Duodenal mucosa (tissue), 2 donors: ENCODE measurements around the gene DNAJA1.
A peak's percentile ranks its signal among the peaks of the same experiment; 100 is the strongest.
"Not testable (repeated sequence)": the region's sequence is repeated elsewhere in the genome, so short reads cannot be mapped to it uniquely, and the experiment has no call there.

Experiments
- H3K27ac ChIP-seq: one replicate; pipeline ENCODE4 v1.7.0; 2013; ENCODE audit warnings: low read depth, low read length
- H3K27me3 ChIP-seq, 2 donors: one replicate each; pipeline ENCODE4 v1.7.0; 2013; ENCODE audit warnings: low read length in 2 of 2, control low read depth in 1 of 2; ENCODE audit not compliant: insufficient read depth in 2 of 2, control insufficient read depth in 1 of 2
- H3K36me3 ChIP-seq, 2 donors: one replicate each; pipeline ENCODE4 v1.7.0; 2013; ENCODE audit warnings: low read length in 2 of 2, control low read depth in 1 of 2; ENCODE audit not compliant: insufficient read depth in 2 of 2, control insufficient read depth in 1 of 2
- H3K4me1 ChIP-seq, 2 donors: one replicate each; pipeline ENCODE4 v1.7.0; 2013; ENCODE audit warnings: low read length in 2 of 2, control low read depth in 1 of 2; ENCODE audit not compliant: insufficient read depth in 2 of 2, control insufficient read depth in 1 of 2
- H3K4me3 ChIP-seq, 2 donors: one replicate each; pipeline ENCODE4 v1.7.0; 2013; ENCODE audit warnings: low read length in 2 of 2, low read depth in 1 of 2
- H3K9ac ChIP-seq, 2 donors: one replicate each; pipeline ENCODE4 v1.7.0; 2013; ENCODE audit warnings: low read length in 2 of 2, low read depth in 1 of 2
- H3K9me3 ChIP-seq, 2 donors: one replicate each; pipeline ENCODE4 v1.7.0; 2013; ENCODE audit warnings: low read length in 2 of 2, control low read depth in 1 of 2; ENCODE audit not compliant: control insufficient read depth in 1 of 2

The DNAJA1 gene

GRCh38 chr9:33080534-33080933 lies 55.5 kb downstream of the DNAJA1 start:
- no peak overlapping the region for H3K27ac ChIP-seq
- H3K27me3 ChIP-seq, result no peaks in the 10 kb centered on the region
- no peaks in the 10 kb centered on the region for H3K36me3 ChIP-seq
- H3K4me3 ChIP-seq, result no peak overlapping the region
- H3K9ac ChIP-seq, result no peak overlapping the region
- no peaks in the 10 kb centered on the region for H3K9me3 ChIP-seq
- peaks cover 5 to 6% of the 10 kb centered on the region in 2 donors for H3K4me1 ChIP-seq

- Histone ChIP-seq H3K4me1 (peaks cover 0 to 5% of the 10 kb centered on the region in 2 donors), H3K9ac (peak overlapping the region; percentile 28 to 45), H3K27me3 (no peaks in the 10 kb centered on the region), H3K36me3 (no peaks in the 10 kb centered on the region), H3K4me3 (no peak overlapping the region), H3K9me3 (no peaks in the 10 kb centered on the region), H3K27ac (no peak overlapping the region)
Measured at GRCh38 chr9:33081128-33081851, 56.2 kb downstream of the DNAJA1 start.

DNA sequence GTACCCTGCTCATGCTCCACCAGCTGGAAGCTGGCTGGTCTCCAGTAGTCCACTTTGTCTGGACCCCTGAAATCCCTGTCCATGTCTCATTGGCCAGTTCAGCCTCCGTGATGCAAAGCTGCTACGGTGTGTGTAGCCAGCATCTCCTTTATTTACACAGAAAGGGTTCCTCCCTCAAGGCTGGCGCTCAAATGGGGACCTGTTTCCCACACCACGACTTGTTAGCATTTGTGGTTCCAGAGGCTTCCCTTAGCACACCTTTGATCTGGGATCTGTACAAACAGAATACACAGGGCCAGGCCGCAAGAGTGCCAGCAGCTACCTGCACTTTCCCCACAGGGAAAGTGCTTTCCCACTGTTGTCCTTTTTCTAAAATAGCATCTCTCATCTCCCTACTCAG lies 57.1 kb downstream of the DNAJA1 start:
- H3K4me3 ChIP-seq, result no peak overlapping the region
- H3K4me1 ChIP-seq, result peaks cover 0 to 5% of the 10 kb centered on the region in 2 donors
- no peaks in the 10 kb centered on the region for H3K9me3 ChIP-seq
- H3K27me3 ChIP-seq, result no peaks in the 10 kb centered on the region
- H3K27ac ChIP-seq, result no peak overlapping the region
- H3K9ac ChIP-seq, result no peak overlapping the region
- no peaks in the 10 kb centered on the region for H3K36me3 ChIP-seq

DNA sequence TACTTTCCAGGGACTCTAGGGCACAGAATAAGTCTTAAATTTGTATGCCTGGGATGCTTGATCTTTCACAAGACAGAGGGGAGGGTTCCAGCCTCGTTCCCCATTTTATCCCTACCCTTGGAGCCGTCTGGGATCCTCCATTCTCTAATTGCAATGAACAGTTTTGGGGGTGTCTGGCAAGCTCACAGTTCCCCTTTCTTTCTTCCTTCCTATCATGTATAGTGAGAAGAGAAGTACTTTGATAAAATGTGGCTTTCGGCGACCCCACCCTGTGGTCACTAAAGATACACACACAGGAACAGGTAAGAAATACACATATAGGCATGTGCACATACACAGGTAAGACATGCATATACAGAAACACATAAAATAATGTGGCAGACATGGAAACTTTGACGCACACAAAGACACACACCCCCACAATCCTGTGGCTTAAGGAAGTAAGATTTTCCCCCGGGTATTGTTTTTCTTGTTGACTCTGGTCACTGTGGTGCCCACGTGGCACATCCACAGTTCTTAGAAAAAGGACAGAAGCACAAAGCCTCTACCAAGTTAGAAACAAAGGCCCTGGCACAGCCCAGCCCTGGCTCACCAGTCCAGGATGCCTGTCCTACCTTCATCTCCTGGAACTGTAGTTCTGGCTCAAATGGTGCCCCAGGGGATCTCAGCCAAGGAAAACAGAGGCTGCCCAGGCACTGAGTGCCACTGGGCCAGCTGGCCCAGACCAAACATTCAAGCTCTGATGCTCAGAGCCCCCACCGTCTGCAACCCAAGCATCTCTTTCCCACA lies 57.7 kb downstream of the DNAJA1 start:
- no peak overlapping the region for H3K9ac ChIP-seq
- no peaks in the 10 kb centered on the region for H3K27me3 ChIP-seq
- H3K27ac ChIP-seq, result no peak overlapping the region
- no peak overlapping the region for H3K4me3 ChIP-seq
- peaks cover 0 to 5% of the 10 kb centered on the region in 2 donors for H3K4me1 ChIP-seq
- no peaks in the 10 kb centered on the region for H3K9me3 ChIP-seq
- H3K36me3 ChIP-seq, result no peaks in the 10 kb centered on the region

- not testable (repeated sequence) for H3K4me1 ChIP-seq, H3K36me3 ChIP-seq, H3K27me3 ChIP-seq, H3K4me3 ChIP-seq, H3K27ac ChIP-seq, H3K9ac ChIP-seq, H3K9me3 ChIP-seq
Measured at GRCh38 chr9:33085672-33086071, 60.6 kb downstream of the DNAJA1 start.
